Measurements from ENCODE around the gene ZSWIM4. TPM values are rescaled to one million over a fixed set of nuclear protein-coding genes. Genes with fewer than 3 reads are reported as not detected.
A peak's percentile ranks its signal among the peaks of the same experiment; 100 is the strongest.

ZSWIM4 gene
- total and polyA plus RNA-seq, 9 donors, result 1.2 to 7.9 (median 4.3) TPM

DNA sequence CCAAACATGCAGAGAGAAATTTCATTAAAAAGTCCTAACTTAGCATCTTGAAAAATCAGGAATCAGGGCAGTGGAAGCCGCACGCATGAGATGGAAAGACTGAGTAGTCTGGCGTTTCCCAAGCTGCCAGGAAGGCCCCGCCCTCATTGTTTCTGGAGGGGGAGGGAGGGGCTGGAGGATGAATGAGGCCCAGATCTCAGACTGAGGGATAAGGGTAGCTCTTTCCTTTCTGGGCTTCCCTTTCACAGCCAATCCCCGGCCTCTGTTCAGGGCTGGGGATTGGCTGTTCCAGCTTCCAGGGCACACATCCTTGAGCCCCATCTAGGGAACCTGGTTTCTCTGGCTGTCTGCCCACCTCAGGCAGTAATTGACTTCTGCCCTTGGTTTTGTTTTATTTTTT is 13.7 kb upstream of the ZSWIM4 start:
- WGBS, 3 donors, result 0 to 1% (median 0%) methylated on average over 5 of the region's 5 CpGs
- intact Hi-C loops (cut with DNase I), result loop anchor here in 1 of 4 donors (5.0 kb wide), 1 partner anchor 81 kb away; no protein-coding TSS in a partner anchor

DNA sequence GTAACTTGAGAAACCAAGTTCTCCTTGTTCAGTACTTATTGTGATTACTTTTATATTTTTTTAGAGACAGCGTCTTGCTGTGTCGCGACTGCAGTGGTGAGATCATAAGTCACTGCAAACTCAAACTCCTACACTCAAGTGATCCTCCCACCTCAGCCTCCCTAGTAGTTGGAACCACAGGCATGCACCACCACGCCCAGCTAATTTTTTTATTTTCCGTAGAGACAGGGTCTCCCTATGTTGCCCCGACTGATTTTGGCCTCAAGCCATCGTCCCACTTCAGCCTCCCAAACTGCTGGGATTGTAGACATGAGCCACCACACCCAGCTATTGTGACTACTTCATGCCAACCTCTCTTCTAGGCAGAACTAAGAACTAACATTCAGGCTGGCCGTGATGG is 12.7 kb upstream of the ZSWIM4 start:
- no peak for DNase-seq
- TF ChIP-seq EP300 (IDR thresholded peaks at IDR 0.05), result no peak
- TF ChIP-seq, protein P1, sequence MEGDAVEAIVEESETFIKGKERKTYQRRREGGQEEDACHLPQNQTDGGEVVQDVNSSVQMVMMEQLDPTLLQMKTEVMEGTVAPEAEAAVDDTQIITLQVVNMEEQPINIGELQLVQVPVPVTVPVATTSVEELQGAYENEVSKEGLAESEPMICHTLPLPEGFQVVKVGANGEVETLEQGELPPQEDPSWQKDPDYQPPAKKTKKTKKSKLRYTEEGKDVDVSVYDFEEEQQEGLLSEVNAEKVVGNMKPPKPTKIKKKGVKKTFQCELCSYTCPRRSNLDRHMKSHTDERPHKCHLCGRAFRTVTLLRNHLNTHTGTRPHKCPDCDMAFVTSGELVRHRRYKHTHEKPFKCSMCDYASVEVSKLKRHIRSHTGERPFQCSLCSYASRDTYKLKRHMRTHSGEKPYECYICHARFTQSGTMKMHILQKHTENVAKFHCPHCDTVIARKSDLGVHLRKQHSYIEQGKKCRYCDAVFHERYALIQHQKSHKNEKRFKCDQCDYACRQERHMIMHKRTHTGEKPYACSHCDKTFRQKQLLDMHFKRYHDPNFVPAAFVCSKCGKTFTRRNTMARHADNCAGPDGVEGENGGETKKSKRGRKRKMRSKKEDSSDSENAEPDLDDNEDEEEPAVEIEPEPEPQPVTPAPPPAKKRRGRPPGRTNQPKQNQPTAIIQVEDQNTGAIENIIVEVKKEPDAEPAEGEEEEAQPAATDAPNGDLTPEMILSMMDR (IDR thresholded peaks at IDR 0.05), result no peak
- H3K27ac ChIP-seq, result no peak overlapping the region
- intact Hi-C loops (cut with DNase I), result loop anchor here in 1 of 4 donors (5.0 kb wide), 1 partner anchor 80 kb away; no protein-coding TSS in a partner anchor
- 51 to 58% (median 51%) methylated on average over 8 of the region's 8 CpGs for WGBS, 3 donors
- H3K36me3 ChIP-seq, result no peaks in the 10 kb centered on the region
- peaks cover 3% of the 10 kb centered on the region for H3K4me1 ChIP-seq (ENCODE audit: insufficient read depth)
- no peaks in the 10 kb centered on the region for H3K9me3 ChIP-seq
- H3K27me3 ChIP-seq, result no peaks in the 10 kb centered on the region
- H3K4me3 ChIP-seq, result no peak overlapping the region

More for the DNA sequence above, 13.7 kb upstream of the ZSWIM4 start:
- TF ChIP-seq EP300 (IDR thresholded peaks at IDR 0.05), result peak; percentile 71
- TF ChIP-seq, protein P1 (IDR thresholded peaks at IDR 0.05), result no peak
- TF ChIP-seq POLR2A (IDR thresholded peaks at IDR 0.05), result no peak
- no peaks in the 10 kb centered on the region for H3K36me3 ChIP-seq
- H3K27ac ChIP-seq, result peak overlapping the region in 1 of 2 donors; percentile 36
- DNase-seq, result peak; percentile 67 to 87 (median 75)
- H3K4me3 ChIP-seq, result no peak overlapping the region
- no peaks in the 10 kb centered on the region for H3K4me1 ChIP-seq (ENCODE audit: insufficient read depth)
- no peaks in the 10 kb centered on the region for H3K27me3 ChIP-seq
- H3K9me3 ChIP-seq, result no peaks in the 10 kb centered on the region

DNA sequence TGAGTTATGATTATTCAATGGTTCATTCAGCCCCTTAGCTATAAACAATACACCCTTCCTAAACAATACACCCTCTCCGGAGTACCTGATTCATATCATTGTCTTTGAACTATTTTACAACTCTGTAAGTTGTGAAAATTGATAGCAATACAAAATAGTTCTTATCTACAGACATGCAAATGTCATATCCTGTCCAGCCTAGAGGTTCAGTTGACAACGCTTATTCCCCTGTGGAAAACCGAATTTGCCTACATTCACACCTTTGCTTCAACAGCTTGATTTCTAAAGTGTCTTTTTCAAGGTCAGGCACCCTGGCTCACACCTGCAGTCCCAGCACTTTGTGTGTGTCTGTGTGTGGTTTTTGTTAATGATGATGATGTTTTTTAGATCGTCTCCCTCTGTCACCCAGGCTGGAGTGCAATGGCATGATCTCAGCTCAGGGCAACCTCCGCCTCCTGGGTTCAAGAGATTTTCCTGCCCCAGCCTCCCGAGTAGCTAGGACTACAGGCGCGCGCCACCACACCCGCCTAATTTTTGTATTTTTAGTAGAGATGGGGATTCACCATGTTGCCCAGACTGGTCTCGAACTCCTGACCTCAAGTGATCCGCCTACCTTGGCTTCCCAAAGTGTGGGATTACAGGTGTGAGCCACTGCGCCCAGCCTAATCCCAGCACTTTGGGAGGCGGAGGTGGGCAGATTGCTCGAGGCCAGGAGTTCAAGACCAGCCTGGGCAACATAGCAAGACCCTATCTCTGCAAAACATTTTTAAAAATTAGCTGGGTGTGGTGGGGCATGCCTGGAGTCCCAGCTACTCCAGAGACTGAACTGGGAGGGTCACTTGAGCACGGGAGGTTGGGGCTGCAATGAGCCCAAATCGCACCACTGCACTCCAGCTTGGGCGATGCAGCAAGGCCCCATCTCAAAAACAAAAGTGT is 11.4 kb upstream of the ZSWIM4 start:
- Histone ChIP-seq H3K27me3 (no peaks in the 10 kb centered on the region), H3K36me3 (no peaks in the 10 kb centered on the region), H3K9me3 (no peaks in the 10 kb centered on the region), H3K27ac (no peak overlapping the region), H3K4me1 (ENCODE audit: insufficient read depth) (peaks cover 3% of the 10 kb centered on the region), H3K4me3 (no peak overlapping the region)
- TF ChIP-seq POLR2A (IDR thresholded peaks at IDR 0.05) (no peak), EP300 (IDR thresholded peaks at IDR 0.05) (no peak)
- TF ChIP-seq, protein P1 (IDR thresholded peaks at IDR 0.05), result no peak
- intact Hi-C loops (cut with DNase I), result loop anchor here in 2 of 4 donors (2.0 to 5.0 kb wide), 2 partner anchors 78 to 79 kb away; no protein-coding TSS in a partner anchor
- DNase-seq, result no peak
- WGBS, 3 donors, result 80 to 88% (median 83%) methylated on average over 18 of the region's 18 CpGs

DNA sequence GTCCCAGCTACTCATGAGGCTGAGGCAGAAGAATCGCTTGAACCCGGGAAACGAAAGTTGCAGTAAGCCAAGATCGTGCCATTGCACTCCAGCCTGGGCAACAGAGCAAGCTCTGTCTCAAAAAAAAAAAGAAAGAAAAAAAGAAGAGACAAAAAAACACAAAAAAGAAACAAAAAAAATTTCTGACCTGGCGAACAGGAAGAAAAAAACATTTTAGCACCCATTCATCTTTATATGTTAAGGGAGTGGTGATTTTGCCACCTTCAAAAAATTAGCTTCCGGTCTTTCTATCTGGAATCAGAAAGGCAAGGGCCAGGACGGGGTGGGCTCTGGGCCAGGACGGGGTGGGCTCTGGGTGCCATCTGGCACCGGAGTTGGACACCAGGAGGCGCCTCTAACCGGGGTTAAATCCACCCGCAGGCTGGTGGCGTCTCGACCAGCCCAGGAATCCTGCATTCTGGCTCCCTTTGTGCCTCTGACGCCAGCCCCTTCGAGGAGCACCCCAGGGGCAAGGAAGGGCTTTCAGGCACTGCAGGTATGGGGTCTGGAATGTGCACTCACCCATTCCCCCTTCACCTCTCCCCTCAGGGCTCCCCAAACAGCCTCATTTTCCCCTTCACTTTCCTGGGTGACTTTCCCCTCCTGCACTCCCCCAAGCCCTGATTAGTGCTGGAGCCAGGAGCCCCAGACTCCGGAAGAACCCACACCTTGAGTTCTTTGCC is 10.4 kb upstream of the ZSWIM4 start:
- Histone ChIP-seq H3K36me3 (no peaks in the 10 kb centered on the region), H3K9me3 (no peaks in the 10 kb centered on the region), H3K4me3 (no peak overlapping the region), H3K27ac (no peak overlapping the region), H3K27me3 (no peaks in the 10 kb centered on the region), H3K4me1 (ENCODE audit: insufficient read depth) (peaks cover 3% of the 10 kb centered on the region)
- intact Hi-C loops (cut with DNase I), result loop anchor here in 3 of 4 donors (2.0 to 5.0 kb wide), 2 partner anchors 77 to 78 kb away; no protein-coding TSS in a partner anchor
- TF ChIP-seq, protein P1 (IDR thresholded peaks at IDR 0.05), result peak in 1 of 3 donors; percentile 39
- no peak for TF ChIP-seq POLR2A (IDR thresholded peaks at IDR 0.05)
- 31 to 33% (median 32%) methylated on average over 17 of the region's 17 CpGs for WGBS, 3 donors
- peak; percentile 62 to 84 (median 75) for DNase-seq

Measured in ovary (tissue), 9 donors.